ENCODE results near the gene BTBD9. TPM values are rescaled to one million over a fixed set of nuclear protein-coding genes. Genes with fewer than 3 reads are reported as not detected.

Gene BTBD9
- polyA plus RNA-seq, 1 donor (not counting 4 experiments of a cell fraction or from before 2014, with no cell fraction given): 6.8 TPM

- no peaks in the 10 kb centered on the region for H4K20me1 ChIP-seq (ENCODE audit: control insufficient read depth, extremely low read depth, insufficient read depth, low read length)
- no peaks in the 10 kb centered on the region for H3K79me2 ChIP-seq (ENCODE audit: control insufficient read depth, insufficient read depth, low read length)
- FAIRE-seq: no peak
- H3K36me3 ChIP-seq (ENCODE audit: control insufficient read depth in 2 of 2, extremely low read depth in 1 of 2, insufficient read depth in 2 of 2, low read length in 2 of 2): no peaks in the 10 kb centered on the region
- no peak overlapping the region for H3K4me3 ChIP-seq (ENCODE audit: control insufficient read depth in 2 of 3, extremely low read depth in 1 of 3, insufficient read depth in 2 of 3, low read depth in 1 of 3, low read length in 3 of 3)
- no peaks in the 10 kb centered on the region for H3K27me3 ChIP-seq (ENCODE audit: control insufficient read depth, extremely low read depth, insufficient read depth, low read length)
- H3K9ac ChIP-seq (ENCODE audit: control insufficient read depth, extremely low read depth, insufficient read depth, low read length): no peak overlapping the region
- no peaks in the 10 kb centered on the region for H3K9me1 ChIP-seq (ENCODE audit: control insufficient read depth, extremely low read depth, insufficient read depth, low read length)
- H3K4me2 ChIP-seq (ENCODE audit: control insufficient read depth, extremely low read depth, insufficient read depth, low read depth, low read length): no peak overlapping the region
- no peak overlapping the region for H3K27ac ChIP-seq (ENCODE audit: control insufficient read depth, insufficient read depth, low read length)
- TF ChIP-seq CTCF (optimal IDR thresholded peaks at IDR 0.05 in 1 of 3, IDR thresholded peaks at IDR 0.05 in 1 of 3, conservative IDR thresholded peaks at IDR 0.05 in 1 of 3; ENCODE audit: extremely low read depth in 1 of 3, insufficient read depth in 2 of 3, low read length in 3 of 3): no peak
- no peak for TF ChIP-seq EZH2 (IDR thresholded peaks at IDR 0.05; ENCODE audit: low read length)
- H3K9me3 ChIP-seq (ENCODE audit: control insufficient read depth, low read depth, low read length): no peaks in the 10 kb centered on the region
- peaks cover 12% of the 10 kb centered on the region for H3K4me1 ChIP-seq (ENCODE audit: control insufficient read depth, extremely low read depth, insufficient read depth, low read length)
- no peak overlapping the region for H2AFZ ChIP-seq (ENCODE audit: control insufficient read depth, low read length)
- DNase-seq (ENCODE audit: low read depth, low spot score): no peak
- dilution Hi-C loops (cut with MboI; ENCODE audit: extremely low pct_ligation_motif_present, low sequenced_read_pairs): no loop called here
These were observed 131.4 kb downstream of the BTBD9 start for GRCh38 chr6:38508286-38508685.

- Histone ChIP-seq H3K9me3 (ENCODE audit: control insufficient read depth, low read depth, low read length) (no peaks in the 10 kb centered on the region), H3K9me1 (ENCODE audit: control insufficient read depth, extremely low read depth, insufficient read depth, low read length) (no peaks in the 10 kb centered on the region), H2AFZ (ENCODE audit: control insufficient read depth, low read length) (no peak overlapping the region), H4K20me1 (ENCODE audit: control insufficient read depth, extremely low read depth, insufficient read depth, low read length) (no peaks in the 10 kb centered on the region), H3K4me2 (ENCODE audit: control insufficient read depth, extremely low read depth, insufficient read depth, low read depth, low read length) (no peak overlapping the region), H3K4me3 (ENCODE audit: control insufficient read depth in 2 of 3, extremely low read depth in 1 of 3, insufficient read depth in 2 of 3, low read depth in 1 of 3, low read length in 3 of 3) (no peak overlapping the region), H3K4me1 (ENCODE audit: control insufficient read depth, extremely low read depth, insufficient read depth, low read length) (peaks cover 12% of the 10 kb centered on the region), H3K27ac (ENCODE audit: control insufficient read depth, insufficient read depth, low read length) (no peak overlapping the region), H3K36me3 (ENCODE audit: control insufficient read depth in 2 of 2, extremely low read depth in 1 of 2, insufficient read depth in 2 of 2, low read length in 2 of 2) (no peaks in the 10 kb centered on the region), H3K79me2 (ENCODE audit: control insufficient read depth, insufficient read depth, low read length) (no peaks in the 10 kb centered on the region), H3K9ac (ENCODE audit: control insufficient read depth, extremely low read depth, insufficient read depth, low read length) (no peak overlapping the region), H3K27me3 (ENCODE audit: control insufficient read depth, extremely low read depth, insufficient read depth, low read length) (no peaks in the 10 kb centered on the region)
- no peak for TF ChIP-seq EZH2 (IDR thresholded peaks at IDR 0.05; ENCODE audit: low read length)
- dilution Hi-C loops (cut with MboI; ENCODE audit: extremely low pct_ligation_motif_present, low sequenced_read_pairs): no loop called here
- FAIRE-seq (no peak), DNase-seq (ENCODE audit: low read depth, low spot score) (no peak)
These were observed 132.6 kb downstream of the BTBD9 start for GRCh38 chr6:38507173-38507572.

GRCh38 chr6:38505826-38506225, 133.9 kb downstream of the BTBD9 start:
- TF ChIP-seq CTCF (optimal IDR thresholded peaks at IDR 0.05 in 1 of 3, IDR thresholded peaks at IDR 0.05 in 1 of 3, conservative IDR thresholded peaks at IDR 0.05 in 1 of 3; ENCODE audit: extremely low read depth in 1 of 3, insufficient read depth in 2 of 3, low read length in 3 of 3) (no peak), EZH2 (IDR thresholded peaks at IDR 0.05; ENCODE audit: low read length) (no peak)
- dilution Hi-C loops (cut with MboI; ENCODE audit: extremely low pct_ligation_motif_present, low sequenced_read_pairs): no loop called here
- no peak overlapping the region for H3K4me2 ChIP-seq (ENCODE audit: control insufficient read depth, extremely low read depth, insufficient read depth, low read depth, low read length)
- no peak overlapping the region for H3K27ac ChIP-seq (ENCODE audit: control insufficient read depth, insufficient read depth, low read length)
- DNase-seq (ENCODE audit: low read depth, low spot score) (no peak), FAIRE-seq (no peak)
- no peak overlapping the region for H2AFZ ChIP-seq (ENCODE audit: control insufficient read depth, low read length)
- H3K4me1 ChIP-seq (ENCODE audit: control insufficient read depth, extremely low read depth, insufficient read depth, low read length): peaks cover 12% of the 10 kb centered on the region
- H3K79me2 ChIP-seq (ENCODE audit: control insufficient read depth, insufficient read depth, low read length): no peaks in the 10 kb centered on the region
- no peaks in the 10 kb centered on the region for H3K9me1 ChIP-seq (ENCODE audit: control insufficient read depth, extremely low read depth, insufficient read depth, low read length)
- H3K27me3 ChIP-seq (ENCODE audit: control insufficient read depth, extremely low read depth, insufficient read depth, low read length): no peaks in the 10 kb centered on the region
- H3K36me3 ChIP-seq (ENCODE audit: control insufficient read depth in 2 of 2, extremely low read depth in 1 of 2, insufficient read depth in 2 of 2, low read length in 2 of 2): no peaks in the 10 kb centered on the region
- no peaks in the 10 kb centered on the region for H4K20me1 ChIP-seq (ENCODE audit: control insufficient read depth, extremely low read depth, insufficient read depth, low read length)
- H3K4me3 ChIP-seq (ENCODE audit: control insufficient read depth in 2 of 3, extremely low read depth in 1 of 3, insufficient read depth in 2 of 3, low read depth in 1 of 3, low read length in 3 of 3): no peak overlapping the region
- H3K9ac ChIP-seq (ENCODE audit: control insufficient read depth, extremely low read depth, insufficient read depth, low read length): no peak overlapping the region
- H3K9me3 ChIP-seq (ENCODE audit: control insufficient read depth, low read depth, low read length): no peaks in the 10 kb centered on the region
